Transverse colon (tissue), 3 donors: ENCODE results near the gene CXCR2.

Experiments
- CTCF ChIP-seq, 5 experiments: fragments of 200-600 bp in 3 of 5; fragments of 450-650 bp in 2 of 5; sonication (generic) in 3 of 5; IDR thresholded peaks; 1 replicate in 2 of 5; 2 replicates in 3 of 5; pipeline ENCODE4 v1.5.1; 2016 to 2017; ENCODE audit warnings: antibody characterized with exemption in 5 of 5, inconsistent platforms in 3 of 5, mild to moderate bottlenecking in 2 of 5, moderate library complexity in 1 of 5
- EP300 ChIP-seq: sonication (generic); formaldehyde crosslinking; IDR thresholded peaks from one replicate; pipeline ENCODE4 v1.6.1; 2017; ENCODE audit warnings: antibody characterized with exemption, low read depth
- POLR2A ChIP-seq: fragments of 450-650 bp; IDR thresholded peaks from one replicate; pipeline ENCODE4 v1.6.1; 2016; ENCODE audit warnings: antibody characterized with exemption, mild to moderate bottlenecking, moderate library complexity

DNA sequence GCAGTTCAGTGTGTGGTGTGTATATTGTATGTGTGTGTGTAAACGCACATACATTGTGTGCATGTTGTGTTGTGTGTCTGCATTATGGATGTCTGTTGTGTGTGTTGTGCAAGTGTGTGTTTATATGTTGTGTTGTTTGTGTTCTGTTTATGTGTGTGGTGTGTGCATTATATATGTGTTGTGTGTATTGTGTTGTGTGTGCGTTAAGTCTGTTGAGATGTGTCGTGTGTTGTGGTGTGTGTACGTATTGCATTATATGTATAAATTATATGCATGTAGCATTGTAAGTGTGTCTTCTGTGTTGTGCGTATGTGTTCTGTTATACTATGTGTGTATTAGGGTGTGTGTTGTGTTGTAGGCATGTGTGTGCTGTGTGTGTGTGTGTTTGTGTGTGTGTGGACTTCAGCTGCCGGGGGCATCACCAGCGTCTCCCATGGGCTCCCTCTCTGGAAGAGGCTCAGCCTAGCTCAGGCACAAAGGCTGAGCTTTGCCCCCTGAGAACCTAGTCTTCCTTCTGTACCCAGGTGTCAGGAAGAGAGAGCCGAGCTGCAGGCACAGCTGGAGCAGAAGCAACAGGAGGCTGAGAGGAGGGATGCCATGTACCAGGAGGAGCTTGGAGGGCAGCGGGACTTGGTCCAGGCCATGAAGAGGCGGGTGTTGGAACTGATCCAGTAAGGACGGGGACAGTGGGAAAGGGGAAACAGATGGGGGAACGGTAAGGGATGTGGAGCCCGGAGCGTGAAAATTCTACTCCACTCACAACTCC lies 43.1 kb upstream of the CXCR2 start:
- TF ChIP-seq CTCF (IDR thresholded peaks at IDR 0.05), result no peak
- TF ChIP-seq EP300, result no peak
- no peak for TF ChIP-seq POLR2A
